GM13977 (cell line): ENCODE data around the gene SAT1.

Source experiments
- DNase-seq: peaks from one replicate; pipeline ENCODE4 v3.0.0; 2012; ENCODE audit warnings: low spot score
- in situ Hi-C: fragments of 300-500 bp; cut with MboI; formaldehyde crosslinking; loops from one replicate; pipeline ENCODE4 v1.12.0; 2022; ENCODE audit warnings: low sequenced_read_pairs, low pct_unique_long_range_greater_than_20kb, mixed read lengths, inconsistent platforms; ENCODE audit not compliant: unreplicated experiment
- TF ChIP-seq, protein P1 (sequence below): IDR thresholded peaks from 2 replicates; pipeline ENCODE4 v1.5.1; 2012; ENCODE audit warnings: mild to moderate bottlenecking, control low read depth; ENCODE audit not compliant: insufficient read depth; ENCODE audit errors: extremely low read depth, missing control alignments

The SAT1 gene

DNA sequence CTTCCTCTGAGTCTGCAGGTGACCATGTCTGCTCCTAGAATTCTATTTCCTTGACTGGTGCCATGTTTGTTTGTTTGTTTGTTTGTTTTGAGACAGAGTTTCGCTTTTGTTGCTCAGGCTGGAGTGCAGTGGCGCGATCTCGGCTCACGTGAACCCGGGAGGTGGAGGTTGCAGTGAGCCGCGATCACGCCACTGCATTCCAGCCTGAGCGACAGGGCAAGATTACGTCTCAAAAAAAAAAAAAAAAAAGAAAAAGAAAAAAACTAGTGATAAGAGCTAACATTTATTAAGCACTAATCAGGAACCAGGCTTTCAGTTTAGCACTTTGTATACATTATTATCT is 7.2 kb downstream of the SAT1 start:
- DNase-seq = no peak
- TF ChIP-seq, protein P1, sequence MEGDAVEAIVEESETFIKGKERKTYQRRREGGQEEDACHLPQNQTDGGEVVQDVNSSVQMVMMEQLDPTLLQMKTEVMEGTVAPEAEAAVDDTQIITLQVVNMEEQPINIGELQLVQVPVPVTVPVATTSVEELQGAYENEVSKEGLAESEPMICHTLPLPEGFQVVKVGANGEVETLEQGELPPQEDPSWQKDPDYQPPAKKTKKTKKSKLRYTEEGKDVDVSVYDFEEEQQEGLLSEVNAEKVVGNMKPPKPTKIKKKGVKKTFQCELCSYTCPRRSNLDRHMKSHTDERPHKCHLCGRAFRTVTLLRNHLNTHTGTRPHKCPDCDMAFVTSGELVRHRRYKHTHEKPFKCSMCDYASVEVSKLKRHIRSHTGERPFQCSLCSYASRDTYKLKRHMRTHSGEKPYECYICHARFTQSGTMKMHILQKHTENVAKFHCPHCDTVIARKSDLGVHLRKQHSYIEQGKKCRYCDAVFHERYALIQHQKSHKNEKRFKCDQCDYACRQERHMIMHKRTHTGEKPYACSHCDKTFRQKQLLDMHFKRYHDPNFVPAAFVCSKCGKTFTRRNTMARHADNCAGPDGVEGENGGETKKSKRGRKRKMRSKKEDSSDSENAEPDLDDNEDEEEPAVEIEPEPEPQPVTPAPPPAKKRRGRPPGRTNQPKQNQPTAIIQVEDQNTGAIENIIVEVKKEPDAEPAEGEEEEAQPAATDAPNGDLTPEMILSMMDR = no peak
- in situ Hi-C loops = no loop called here

DNA sequence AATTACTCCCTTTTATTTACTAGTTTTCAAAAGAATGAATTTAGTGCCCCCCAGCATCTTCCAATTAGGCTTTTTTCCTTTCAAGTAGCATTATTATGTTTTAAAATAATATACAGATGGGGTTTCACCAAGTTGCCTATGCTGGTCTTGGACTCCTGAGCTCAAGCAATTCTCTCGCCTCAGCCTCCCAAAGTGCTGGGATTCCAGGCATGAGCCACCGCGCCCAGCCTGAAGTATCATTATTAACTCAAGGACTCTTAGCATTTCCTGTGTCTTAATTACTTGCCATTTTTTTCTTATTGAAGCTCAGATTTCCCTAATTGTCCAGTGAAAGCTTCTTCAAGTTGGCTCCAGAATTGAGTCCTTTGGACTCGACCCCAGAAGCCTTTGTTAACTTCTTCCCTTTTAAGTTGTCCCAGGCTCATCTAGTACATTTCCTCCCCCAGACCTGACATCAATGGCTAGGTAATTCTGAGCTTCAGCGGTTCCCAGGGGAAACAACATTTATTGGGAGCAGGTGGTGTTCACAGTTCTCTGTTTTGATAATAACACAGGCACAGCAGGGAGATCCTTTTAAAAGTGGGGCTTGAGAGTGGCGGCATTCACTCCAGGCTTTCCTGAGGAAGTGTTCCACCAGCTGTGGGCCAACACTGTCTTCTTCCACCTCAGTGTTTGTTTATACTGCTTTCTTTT is 10.0 kb downstream of the SAT1 start:
- in situ Hi-C loops = no loop called here
- DNase-seq = no peak

DNA sequence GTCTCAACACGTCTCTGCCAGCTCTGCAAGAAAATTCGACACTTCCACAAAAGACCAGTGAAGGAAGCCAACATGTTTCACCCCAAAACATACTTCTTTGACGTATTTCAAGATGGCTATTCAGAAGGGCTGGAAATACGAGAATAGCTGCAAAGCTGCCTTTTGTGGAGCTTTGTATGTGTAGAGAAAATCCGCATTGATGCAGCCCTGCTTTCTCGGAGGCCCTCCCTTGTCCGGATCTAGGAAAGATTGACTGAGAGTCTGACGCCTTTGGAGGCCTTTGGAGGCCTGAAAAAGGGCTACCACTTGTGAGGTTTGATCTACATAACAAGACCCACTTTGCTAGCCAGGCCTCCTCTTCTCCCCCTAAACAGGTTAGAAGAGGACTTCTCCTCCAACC is 12.2 kb downstream of the SAT1 start:
- TF ChIP-seq, protein P1 = no peak
- in situ Hi-C loops = no loop called here
- no peak for DNase-seq

More for the DNA sequence above, 10.0 kb downstream of the SAT1 start:
- TF ChIP-seq, protein P1 = no peak

DNA sequence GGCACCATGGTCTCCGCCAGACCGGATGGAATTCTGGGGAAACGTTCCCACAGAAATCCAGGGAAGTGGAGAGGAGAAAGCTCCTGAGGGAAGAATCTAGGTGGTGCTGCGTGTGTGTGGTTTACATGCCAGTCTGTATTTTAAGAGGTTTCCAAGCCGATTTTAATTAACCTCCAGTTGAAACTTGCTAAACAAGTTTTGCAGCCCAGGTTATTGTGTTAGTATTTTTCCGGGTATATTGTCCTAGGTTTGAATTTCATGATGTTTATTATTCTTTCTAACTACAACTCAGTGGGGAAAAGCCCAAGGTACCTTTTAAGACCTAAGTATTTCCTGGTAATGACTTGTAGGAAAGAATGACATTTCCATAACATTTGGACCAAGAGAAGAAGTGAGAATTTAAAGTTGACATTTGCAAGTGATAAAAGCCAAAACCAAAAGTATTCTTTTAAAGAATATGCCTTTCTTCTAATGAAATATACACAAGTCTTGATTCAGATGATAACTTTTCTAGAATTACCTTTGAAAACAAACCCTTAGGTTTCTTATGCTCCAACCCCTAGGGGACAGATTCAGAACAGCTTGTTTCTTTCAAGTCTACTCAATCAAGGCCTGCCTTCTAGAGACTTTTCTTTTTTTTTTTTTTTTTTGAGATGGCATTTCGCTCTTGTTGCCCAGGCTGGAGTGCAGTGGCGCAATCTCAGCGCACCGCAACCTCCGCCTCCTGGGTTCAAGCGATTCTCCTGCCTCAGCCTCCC is 14.6 kb downstream of the SAT1 start:
- no peak for DNase-seq
- TF ChIP-seq, protein P1 = no peak
- in situ Hi-C loops = no loop called here

DNA sequence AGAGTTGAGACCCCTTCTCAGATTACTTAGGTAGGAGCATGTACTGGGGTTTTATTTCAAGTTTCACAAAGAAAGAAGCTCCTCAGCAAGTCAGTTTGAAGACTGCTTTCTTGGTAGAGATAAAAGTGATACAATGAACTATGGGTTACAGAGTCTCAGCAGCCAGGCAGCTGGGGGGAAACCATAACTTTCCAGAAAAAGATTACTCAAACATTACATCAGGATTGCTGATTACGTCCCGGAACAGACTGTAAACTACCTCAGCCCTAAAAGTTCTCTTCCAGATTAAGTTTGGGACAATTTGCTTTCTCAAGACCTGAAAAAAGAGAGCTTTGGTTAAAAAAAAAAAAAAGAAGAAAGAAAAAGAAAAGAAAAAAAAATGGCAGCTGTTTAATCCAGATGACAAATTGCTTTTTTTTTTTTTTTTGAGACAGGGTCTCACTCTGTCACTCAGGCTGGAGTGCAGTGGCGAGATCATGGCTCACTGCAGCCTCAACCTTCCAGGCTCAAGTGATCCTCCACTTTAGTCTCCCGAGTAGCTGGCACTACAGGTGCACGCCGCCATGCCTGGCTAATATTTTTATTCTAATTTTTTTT is 16.6 kb downstream of the SAT1 start:
- TF ChIP-seq, protein P1 = no peak
- in situ Hi-C loops = no loop called here
- no peak for DNase-seq

DNA sequence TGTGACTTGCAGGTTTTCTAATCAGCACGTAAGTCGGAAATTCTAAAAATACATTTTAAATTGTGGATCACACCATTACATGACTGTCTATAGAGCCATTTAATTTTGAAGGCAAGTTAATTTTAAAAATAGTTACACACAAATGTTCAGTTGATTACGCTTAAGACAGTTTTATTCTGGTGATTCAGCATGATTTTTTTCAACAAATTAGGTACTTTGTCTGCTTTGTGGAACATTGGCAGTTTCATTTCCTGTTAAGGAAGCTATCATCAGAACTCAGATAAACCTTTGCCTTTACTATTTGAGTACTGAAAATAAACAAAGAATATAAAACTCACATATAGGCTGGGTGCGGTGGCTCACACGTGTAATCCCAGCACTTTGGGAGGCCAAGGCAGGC is 19.5 kb downstream of the SAT1 start:
- DNase-seq = no peak
- TF ChIP-seq, protein P1 = no peak
- in situ Hi-C loops = no loop called here
